ENCODE measurements around the gene AQP12B.
"Not testable (repeated sequence)": the region's sequence is repeated elsewhere in the genome, so short reads cannot be mapped to it uniquely, and the experiment has no call there.

Gene AQP12B, protein sequence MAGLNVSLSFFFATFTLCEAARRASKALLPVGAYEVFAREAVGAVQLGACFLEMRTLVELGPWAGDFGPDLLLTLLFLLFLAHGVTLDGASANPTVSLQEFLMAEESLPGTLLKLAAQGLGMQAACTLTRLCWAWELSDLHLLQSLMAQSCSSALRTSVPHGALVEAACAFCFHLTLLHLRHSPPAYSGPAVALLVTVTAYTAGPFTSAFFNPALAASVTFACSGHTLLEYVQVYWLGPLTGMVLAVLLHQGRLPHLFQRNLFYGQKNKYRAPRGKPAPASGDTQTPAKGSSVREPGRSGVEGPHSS

DNA sequence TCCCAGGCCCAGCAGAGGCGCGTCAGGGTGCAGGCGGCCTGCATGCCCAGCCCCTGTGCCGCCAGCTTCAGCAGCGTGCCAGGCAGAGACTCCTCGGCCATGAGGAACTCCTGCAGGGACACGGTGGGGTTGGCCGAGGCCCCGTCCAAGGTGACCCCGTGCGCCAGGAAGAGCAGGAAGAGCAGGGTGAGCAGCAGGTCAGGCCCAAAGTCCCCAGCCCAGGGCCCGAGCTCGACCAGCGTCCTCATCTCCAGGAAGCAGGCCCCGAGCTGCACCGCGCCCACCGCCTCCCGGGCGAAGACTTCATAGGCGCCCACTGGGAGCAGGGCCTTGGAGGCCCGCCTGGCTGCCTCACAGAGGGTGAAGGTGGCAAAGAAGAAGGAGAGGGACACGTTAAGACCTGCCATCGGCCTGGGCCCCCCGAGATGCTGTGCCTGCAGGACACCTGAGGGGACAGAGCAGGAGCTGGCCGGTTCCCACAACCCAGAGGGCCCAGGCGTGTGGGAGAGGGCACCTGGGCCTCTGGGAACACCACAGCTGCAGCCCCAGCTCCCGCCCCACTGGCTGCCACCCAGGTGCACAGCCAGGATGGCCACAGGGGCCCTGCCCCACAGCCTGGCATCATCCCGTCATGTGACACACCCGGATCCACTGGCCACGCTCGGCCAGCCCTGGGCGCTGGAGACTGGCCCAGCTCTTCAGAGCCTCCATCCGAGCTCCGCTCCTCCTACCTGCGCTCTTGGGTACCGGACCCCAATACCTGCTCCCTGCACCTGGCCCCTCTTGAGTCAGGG is at the start of gene AQP12B:
TSS of gene AQP12B (minus strand) at position 455 of the 794 bp plus-strand sequence. CDS start at position 407, 48 bp downstream.
- H3K4me1 Mint-ChIP-seq (ENCODE audit: low read depth); H3K36me3 Mint-ChIP-seq; H3K9me3 Mint-ChIP-seq (ENCODE audit: low read depth); H3K27me3 Mint-ChIP-seq: not testable (repeated sequence)
- peak within 1 kb of the TSS; percentile 28 for H3K27ac Mint-ChIP-seq
- H3K4me3 Mint-ChIP-seq = peak within 1 kb of the TSS; percentile 27

DNA sequence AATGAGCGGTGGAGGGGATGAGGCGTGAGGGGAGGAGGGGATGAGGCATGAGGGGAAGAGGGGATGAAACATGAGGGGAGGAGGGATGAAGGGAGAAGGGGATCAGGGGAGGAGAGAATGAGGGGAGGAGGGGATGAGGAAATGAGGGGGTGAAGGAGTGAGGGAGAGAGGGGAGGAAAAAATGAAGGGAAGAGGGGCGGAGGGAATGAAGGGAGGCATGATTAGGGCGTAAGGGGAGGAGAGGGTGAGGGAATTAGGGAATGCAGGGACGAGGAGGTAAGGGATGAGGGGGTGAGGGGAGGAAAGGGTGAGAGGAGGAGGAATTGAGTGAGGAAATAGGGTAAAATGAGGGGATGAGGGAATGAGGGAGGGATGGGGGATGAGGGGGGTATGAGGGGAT is 49.5 kb upstream of the AQP12B start:
- H3K9me3 Mint-ChIP-seq (ENCODE audit: low read depth) = no peaks in the 10 kb centered on the region
- H3K4me3 Mint-ChIP-seq = no peak overlapping the region
- H3K36me3 Mint-ChIP-seq = no peaks in the 10 kb centered on the region

DNA sequence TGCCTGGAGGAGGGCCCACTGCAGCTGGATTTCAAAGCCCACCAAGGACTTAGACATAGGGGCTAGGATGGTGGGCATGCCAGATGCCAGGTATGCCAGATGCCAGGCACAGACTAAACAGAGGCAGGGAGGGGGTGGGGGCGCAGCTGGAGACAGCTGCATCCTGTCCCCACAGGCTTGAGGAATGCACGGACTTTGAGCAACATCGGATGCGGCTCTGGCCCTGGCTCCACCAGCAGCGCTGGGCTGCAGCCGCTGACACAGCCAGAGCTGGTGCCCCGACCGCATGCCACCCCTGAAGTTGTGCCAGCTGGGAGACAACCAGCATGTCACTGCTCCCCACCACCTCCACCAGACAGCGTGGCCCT is 48.5 kb upstream of the AQP12B start:
- H3K36me3 Mint-ChIP-seq = no peaks in the 10 kb centered on the region
- H3K27me3 Mint-ChIP-seq = no peaks in the 10 kb centered on the region
- H3K4me1 Mint-ChIP-seq (ENCODE audit: low read depth) = no peaks in the 10 kb centered on the region
- no peak overlapping the region for H3K27ac Mint-ChIP-seq
- no peak overlapping the region for H3K4me3 Mint-ChIP-seq
- no peaks in the 10 kb centered on the region for H3K9me3 Mint-ChIP-seq (ENCODE audit: low read depth)

More for the DNA sequence above, 49.5 kb upstream of the AQP12B start:
- Mint-ChIP-seq H3K27me3 (no peaks in the 10 kb centered on the region), H3K4me1 (ENCODE audit: low read depth) (no peaks in the 10 kb centered on the region), H3K27ac (no peak overlapping the region)

DNA sequence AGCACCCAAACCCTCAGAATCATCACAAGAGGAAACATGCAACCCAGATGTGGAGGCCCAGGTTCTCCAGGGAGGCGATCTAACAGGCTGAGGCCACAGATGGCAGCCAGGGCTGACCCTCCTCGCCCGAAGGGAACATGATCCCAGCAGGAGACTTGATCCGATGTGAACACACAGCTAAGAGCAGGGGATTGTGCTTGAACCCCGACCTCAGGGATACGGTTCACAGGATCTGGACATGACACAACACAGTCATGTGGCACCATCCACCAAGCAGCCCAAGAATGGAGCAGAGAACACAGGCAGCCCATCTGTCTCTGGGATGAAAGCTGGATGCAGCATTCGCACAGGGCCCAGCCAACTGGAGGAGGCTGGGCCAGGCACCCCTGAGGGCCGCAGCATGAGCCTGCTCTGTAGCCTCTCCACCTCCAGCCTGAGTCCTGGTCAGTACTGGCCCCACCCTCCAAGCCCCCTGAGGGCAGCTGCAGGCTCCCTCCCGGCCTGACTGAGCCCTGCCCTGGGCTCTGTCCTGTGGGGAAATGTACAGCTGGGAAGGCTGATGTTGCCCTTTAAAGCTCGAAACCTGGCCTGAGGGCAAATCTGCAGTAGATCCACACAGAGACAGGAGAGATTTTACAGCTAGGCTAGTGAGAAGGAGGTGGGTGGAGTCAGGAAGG is 48.0 kb upstream of the AQP12B start:
- Mint-ChIP-seq H3K4me1 (ENCODE audit: low read depth) (no peaks in the 10 kb centered on the region), H3K27me3 (no peaks in the 10 kb centered on the region), H3K36me3 (no peaks in the 10 kb centered on the region), H3K27ac (no peak overlapping the region), H3K4me3 (no peak overlapping the region), H3K9me3 (ENCODE audit: low read depth) (no peaks in the 10 kb centered on the region)

DNA sequence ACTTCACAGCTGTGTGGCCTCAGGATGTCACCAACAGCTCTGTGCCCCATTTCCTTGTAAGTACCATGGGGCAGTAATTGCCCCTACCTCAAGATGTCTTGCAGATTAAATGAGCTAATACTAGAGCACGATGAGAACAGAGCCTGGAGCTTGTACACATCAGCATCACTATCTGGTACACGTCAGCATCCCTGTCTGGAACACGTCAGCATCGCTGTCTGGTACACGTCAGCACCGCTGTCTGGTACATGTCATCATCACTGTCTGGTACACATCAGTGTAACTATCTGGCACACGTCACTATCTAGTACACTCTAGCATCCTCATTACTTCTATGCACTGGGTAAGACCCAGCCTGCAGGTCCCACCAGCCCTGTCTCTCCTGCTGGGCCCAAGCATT is 46.1 kb upstream of the AQP12B start:
- Mint-ChIP-seq H3K4me1 (ENCODE audit: low read depth) (no peaks in the 10 kb centered on the region), H3K9me3 (ENCODE audit: low read depth) (no peaks in the 10 kb centered on the region), H3K27me3 (no peaks in the 10 kb centered on the region), H3K36me3 (no peaks in the 10 kb centered on the region), H3K27ac (no peak overlapping the region), H3K4me3 (no peak overlapping the region)

DNA sequence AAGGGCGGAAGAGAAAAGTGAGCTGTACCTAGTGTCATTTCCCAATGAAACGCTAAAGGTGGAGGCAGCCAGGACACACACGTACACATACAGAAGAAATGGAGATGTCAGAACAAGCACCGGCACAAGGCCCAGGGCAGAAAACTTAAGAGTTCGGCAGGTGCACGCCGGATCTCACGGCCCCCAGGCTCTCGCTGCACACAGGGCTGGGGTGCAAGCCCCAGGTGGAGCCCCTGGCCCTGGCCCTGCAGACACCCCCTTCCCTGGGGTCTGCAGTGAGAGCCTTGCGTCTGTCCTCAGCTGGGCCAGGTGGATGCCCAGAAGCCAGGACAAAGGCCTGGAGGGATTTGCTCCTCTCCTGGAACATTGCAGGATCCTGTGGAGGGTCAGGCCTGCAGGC is 45.7 kb upstream of the AQP12B start:
- no peaks in the 10 kb centered on the region for H3K36me3 Mint-ChIP-seq
- no peak overlapping the region for H3K27ac Mint-ChIP-seq
- H3K4me3 Mint-ChIP-seq = no peak overlapping the region
- no peaks in the 10 kb centered on the region for H3K9me3 Mint-ChIP-seq (ENCODE audit: low read depth)
- H3K4me1 Mint-ChIP-seq (ENCODE audit: low read depth) = no peaks in the 10 kb centered on the region
- H3K27me3 Mint-ChIP-seq = no peaks in the 10 kb centered on the region

DNA sequence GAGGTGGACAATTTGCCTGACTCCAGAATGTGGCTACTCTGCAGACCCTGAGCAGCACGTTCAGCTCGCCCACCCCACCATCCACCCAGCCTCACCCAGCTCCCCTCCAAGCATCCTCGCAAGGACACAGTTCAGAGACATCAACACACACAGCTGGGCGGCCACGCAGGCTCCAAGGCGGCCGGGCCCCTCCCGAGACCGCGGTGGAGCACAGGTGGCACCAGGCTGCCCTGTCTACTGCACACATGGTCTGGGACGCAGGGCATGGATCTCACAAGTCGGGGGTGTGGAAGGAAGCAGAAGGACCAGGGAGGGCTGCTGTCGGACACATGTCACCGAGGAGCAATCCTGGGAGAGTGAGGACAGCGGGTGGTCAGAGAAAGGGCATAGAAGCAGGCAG is 45.2 kb upstream of the AQP12B start:
- Mint-ChIP-seq H3K4me3 (no peak overlapping the region), H3K9me3 (ENCODE audit: low read depth) (no peaks in the 10 kb centered on the region), H3K4me1 (ENCODE audit: low read depth) (no peaks in the 10 kb centered on the region), H3K27ac (no peak overlapping the region), H3K27me3 (no peaks in the 10 kb centered on the region), H3K36me3 (no peaks in the 10 kb centered on the region)

DNA sequence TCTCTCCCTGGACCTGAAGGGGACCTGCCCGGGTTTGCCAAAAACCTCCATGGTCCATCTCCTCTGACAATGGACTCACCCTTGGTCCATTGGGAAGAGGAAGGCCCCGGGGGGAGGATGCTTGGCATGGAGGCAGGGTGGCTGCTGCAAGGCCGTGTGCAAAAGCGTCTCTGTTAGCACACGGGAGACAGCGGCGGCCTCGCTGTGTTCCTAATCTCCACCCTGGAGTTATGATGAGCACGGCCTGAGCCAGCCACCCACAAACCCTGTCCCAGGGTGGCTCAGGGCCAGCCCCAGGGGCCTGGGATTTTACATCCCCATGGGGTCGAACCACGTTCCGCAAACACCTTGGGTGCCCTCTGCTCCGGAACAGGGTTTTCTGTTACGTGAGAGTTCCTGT is 44.8 kb upstream of the AQP12B start:
- Mint-ChIP-seq H3K4me3 (no peak overlapping the region), H3K27me3 (no peaks in the 10 kb centered on the region), H3K9me3 (ENCODE audit: low read depth) (no peaks in the 10 kb centered on the region), H3K36me3 (no peaks in the 10 kb centered on the region), H3K27ac (no peak overlapping the region), H3K4me1 (ENCODE audit: low read depth) (no peaks in the 10 kb centered on the region)

DNA sequence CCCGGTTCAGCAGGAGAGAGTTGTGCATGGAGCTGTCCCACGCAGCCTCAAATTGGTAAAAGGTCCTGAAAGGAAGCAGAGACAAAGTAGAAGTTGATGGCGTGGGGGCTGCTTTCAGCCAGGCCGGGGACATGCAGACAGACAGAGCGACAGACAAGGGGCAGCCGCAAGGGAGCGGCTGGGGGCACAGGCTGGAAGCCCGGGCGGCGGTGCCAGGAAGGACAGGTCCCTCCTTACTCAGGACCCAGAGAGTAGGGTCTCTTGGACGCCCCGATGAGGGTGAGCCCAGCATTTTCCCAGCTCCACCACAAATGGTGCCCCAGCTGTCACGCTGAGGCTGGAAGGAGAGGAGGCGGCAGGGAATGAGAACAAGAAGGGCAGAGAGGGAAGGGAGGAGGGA is 44.2 kb upstream of the AQP12B start:
- Mint-ChIP-seq H3K4me1 (ENCODE audit: low read depth) (no peaks in the 10 kb centered on the region), H3K27me3 (no peaks in the 10 kb centered on the region), H3K4me3 (no peak overlapping the region), H3K27ac (no peak overlapping the region), H3K9me3 (ENCODE audit: low read depth) (no peaks in the 10 kb centered on the region), H3K36me3 (no peaks in the 10 kb centered on the region)

DNA sequence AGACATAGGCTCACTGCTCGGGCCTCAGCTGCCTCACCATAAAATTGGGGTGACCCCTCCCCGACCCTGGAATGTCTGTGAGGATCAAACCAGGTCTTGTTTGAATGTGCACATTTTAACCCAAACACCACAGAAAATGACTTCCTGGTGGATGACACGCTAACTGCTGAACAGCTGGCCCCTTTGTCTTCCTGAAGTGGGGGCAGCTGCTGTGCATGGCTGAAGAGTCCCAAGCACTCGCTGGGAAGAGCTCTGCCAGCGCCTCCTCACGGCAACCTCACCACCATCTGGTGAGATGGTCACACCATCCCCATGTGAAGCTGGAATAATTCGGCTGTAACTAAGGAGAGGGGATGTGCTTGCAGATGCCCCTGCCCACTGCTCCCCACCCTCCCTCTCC is 43.0 kb upstream of the AQP12B start:
- H3K27me3 Mint-ChIP-seq = no peaks in the 10 kb centered on the region
- H3K9me3 Mint-ChIP-seq (ENCODE audit: low read depth) = no peaks in the 10 kb centered on the region
- no peak overlapping the region for H3K4me3 Mint-ChIP-seq
- H3K4me1 Mint-ChIP-seq (ENCODE audit: low read depth) = no peaks in the 10 kb centered on the region
- no peak overlapping the region for H3K27ac Mint-ChIP-seq
- H3K36me3 Mint-ChIP-seq = no peaks in the 10 kb centered on the region

DNA sequence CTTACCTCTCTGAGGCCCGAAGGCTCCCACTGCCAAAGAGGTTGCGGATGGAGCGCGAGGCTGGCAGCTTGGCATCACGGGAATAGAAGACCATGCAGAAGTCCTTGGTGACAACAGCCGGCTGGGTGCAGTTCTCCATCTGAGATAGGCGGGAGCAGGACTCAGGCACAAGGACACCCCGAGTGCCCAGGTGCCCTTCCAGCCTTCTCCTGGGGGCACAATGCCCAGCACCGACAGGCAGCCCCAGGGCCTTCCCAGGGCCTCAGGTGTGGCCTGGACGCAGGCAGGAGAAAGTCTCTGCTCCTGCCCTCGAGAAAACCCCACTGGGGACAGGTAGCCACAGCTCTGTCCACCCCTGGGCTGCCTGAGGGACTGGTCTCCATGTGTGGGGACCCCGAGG is 42.6 kb upstream of the AQP12B start:
- no peaks in the 10 kb centered on the region for H3K27me3 Mint-ChIP-seq
- H3K4me3 Mint-ChIP-seq = no peak overlapping the region
- no peaks in the 10 kb centered on the region for H3K9me3 Mint-ChIP-seq (ENCODE audit: low read depth)
- no peaks in the 10 kb centered on the region for H3K4me1 Mint-ChIP-seq (ENCODE audit: low read depth)
- H3K36me3 Mint-ChIP-seq = no peaks in the 10 kb centered on the region
- no peak overlapping the region for H3K27ac Mint-ChIP-seq

DNA sequence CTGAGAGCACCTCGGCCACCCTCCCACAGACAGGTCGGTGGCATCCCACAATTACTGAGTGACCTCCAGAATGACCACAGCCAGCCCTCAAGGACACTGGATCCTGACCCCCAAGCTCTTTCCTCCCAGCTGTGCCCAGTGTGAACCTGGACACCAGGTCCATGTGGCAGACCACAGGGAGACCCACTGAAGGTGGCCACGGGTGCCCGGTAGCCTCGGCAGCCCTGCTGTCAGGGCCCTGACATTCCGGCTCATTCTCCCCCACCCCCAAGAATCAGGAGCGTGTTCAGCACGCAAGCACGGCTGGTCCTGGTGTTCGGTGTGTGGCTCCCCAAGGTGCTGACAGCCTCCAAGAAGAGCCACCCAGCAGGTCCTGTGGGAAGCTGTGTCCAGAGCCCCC is 41.7 kb upstream of the AQP12B start:
- H3K4me3 Mint-ChIP-seq = no peak overlapping the region
- no peaks in the 10 kb centered on the region for H3K36me3 Mint-ChIP-seq
- H3K27ac Mint-ChIP-seq = no peak overlapping the region
- H3K4me1 Mint-ChIP-seq (ENCODE audit: low read depth) = no peaks in the 10 kb centered on the region
- no peaks in the 10 kb centered on the region for H3K9me3 Mint-ChIP-seq (ENCODE audit: low read depth)
- no peaks in the 10 kb centered on the region for H3K27me3 Mint-ChIP-seq

DNA sequence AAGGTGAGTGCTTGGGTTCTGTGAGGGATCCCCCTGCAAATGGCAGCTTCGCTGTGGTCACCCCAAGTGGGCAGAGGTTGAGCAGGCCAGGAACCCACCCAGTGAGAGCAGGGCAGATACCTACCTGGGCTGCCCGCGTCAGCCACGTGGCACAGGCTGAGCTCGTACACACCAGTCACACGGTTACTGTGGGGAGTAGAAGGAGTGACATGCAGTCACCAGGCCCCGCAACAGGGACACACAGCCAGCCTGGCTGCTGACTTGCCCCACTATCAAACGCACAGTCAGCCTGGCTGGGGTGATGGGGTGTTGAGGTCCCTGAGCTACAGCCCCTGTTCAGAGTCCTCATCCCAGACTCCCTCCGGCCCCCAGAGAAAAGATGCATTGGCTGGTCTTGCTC is 41.2 kb upstream of the AQP12B start:
- no peak overlapping the region for H3K4me3 Mint-ChIP-seq
- H3K9me3 Mint-ChIP-seq (ENCODE audit: low read depth) = no peaks in the 10 kb centered on the region
- no peaks in the 10 kb centered on the region for H3K36me3 Mint-ChIP-seq
- H3K4me1 Mint-ChIP-seq (ENCODE audit: low read depth) = no peaks in the 10 kb centered on the region
- H3K27ac Mint-ChIP-seq = no peak overlapping the region
- no peaks in the 10 kb centered on the region for H3K27me3 Mint-ChIP-seq

DNA sequence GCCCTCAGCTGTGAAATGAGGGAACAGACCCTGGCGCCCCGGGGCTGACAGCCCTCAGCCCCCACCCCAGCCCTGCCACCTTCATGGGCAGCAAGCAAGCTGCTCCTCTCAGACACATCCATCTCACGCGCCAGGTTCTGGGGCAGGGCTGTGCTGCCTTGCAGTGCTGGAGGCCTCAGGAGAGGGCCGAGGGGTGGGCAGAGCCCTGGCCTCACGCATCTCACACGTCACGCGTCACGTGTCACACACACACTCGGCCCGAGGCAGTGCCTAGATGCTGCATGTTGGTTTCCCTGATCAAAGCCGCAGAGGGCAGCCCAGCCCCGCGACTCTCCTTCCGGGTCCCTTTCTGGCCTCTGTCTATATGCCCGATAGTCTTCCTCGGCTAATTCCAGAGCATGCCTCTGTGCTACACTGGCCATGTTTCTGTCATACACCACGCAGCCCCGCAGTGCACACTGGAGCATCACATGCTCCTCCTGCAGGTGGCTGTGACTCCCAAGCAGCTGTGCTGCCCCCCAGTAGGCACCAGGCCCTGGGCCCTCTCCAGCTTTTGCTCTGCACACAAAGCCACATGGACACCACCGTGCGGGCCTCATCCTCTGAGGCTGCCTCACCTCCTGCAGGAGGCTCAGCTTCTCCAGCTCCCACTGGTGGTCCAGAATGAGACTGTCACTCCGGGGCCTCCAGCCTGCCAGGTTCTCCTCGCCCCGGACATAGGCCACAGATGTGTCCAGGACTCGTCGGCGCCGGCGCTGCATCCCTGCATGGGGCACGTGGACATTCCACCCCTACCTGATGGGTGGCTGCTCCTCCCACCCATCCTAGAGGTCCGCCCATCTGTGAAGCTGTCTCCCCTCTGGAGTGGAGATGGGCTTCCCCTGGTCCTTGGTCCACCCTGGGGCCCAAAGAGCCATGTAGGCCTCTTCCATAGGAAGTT is 40.4 kb upstream of the AQP12B start:
- Mint-ChIP-seq H3K9me3 (ENCODE audit: low read depth) (no peaks in the 10 kb centered on the region), H3K4me1 (ENCODE audit: low read depth) (no peaks in the 10 kb centered on the region), H3K27ac (no peak overlapping the region), H3K4me3 (no peak overlapping the region), H3K36me3 (no peaks in the 10 kb centered on the region), H3K27me3 (no peaks in the 10 kb centered on the region)
